ENCODE measurements around the gene KIF1A. TPM values are rescaled to one million over a fixed set of nuclear protein-coding genes. Genes with fewer than 3 reads are reported as not detected.

The KIF1A gene
- total and polyA plus RNA-seq, 2 of the 13 experiments (the other 11 are each of a cell fraction or from before 2014, with no cell fraction given): 0.01 TPM; not detected in 1

GRCh38 chr2:240795916-240796510, 24.0 kb downstream of the KIF1A start:
- in situ Hi-C loops (cut with HindIII; ENCODE audit: extremely low pct_ligation_motif_present, low pct_unique_long_range_greater_than_20kb): no loop called here
- Histone ChIP-seq H3K36me3 (replicated peaks in 1 of 2; ENCODE audit: control insufficient read depth in 1 of 2, insufficient read depth in 2 of 2, low read length in 2 of 2) (no peaks in the 10 kb centered on the region), H3K4me1 (ENCODE audit: insufficient read depth, low read length) (peaks cover 19% of the 10 kb centered on the region), H3K9ac (ENCODE audit: insufficient read depth, low read depth, low read length) (no peak overlapping the region), H3K79me2 (ENCODE audit: insufficient read depth, low read length) (no peaks in the 10 kb centered on the region), H3K27ac (ENCODE audit: extremely low read length, insufficient read depth, low read length) (no peak overlapping the region), H2AFZ (ENCODE audit: low read length) (no peak overlapping the region), H3K4me3 (replicated peaks in 1 of 3; ENCODE audit: insufficient read depth in 1 of 3, low read depth in 2 of 3, low read length in 3 of 3) (no peak overlapping the region), H3K9me3 (ENCODE audit: low read length) (no peaks in the 10 kb centered on the region), H4K20me1 (ENCODE audit: insufficient read depth, low read length) (no peaks in the 10 kb centered on the region; the same call in 1 of the 2 replicates), H3K4me2 (ENCODE audit: low read depth, low read length) (no peak overlapping the region), H3K27me3 (ENCODE audit: control insufficient read depth in 1 of 2, insufficient read depth in 2 of 2, low read length in 2 of 2) (peaks cover 28 to 88% of the 10 kb centered on the region in 2 experiments)
- DNase-seq (ENCODE audit: low spot score) (no peak), ATAC-seq (no peak), FAIRE-seq (no peak)
- WGBS (ENCODE audit: low lambda C conversion rate): 45% methylated on average over 17 of the region's 21 CpGs
- CTCF ChIA-PET (ENCODE audit: low intra/inter-chr PET ratio, low total read pairs): no interaction called here
- TF ChIP-seq SAP130 (CRISPR knock-in tag; IDR thresholded peaks at IDR 0.05; ENCODE audit: low read depth) (no peak), ZNF431 (CRISPR knock-in tag; IDR thresholded peaks at IDR 0.05; ENCODE audit: borderline replicate concordance, low read depth) (no peak), ZNF770 (CRISPR knock-in tag; IDR thresholded peaks at IDR 0.05) (no peak), BCL6 (CRISPR knock-in tag; IDR thresholded peaks at IDR 0.05) (no peak), ZNF343 (CRISPR knock-in tag; IDR thresholded peaks at IDR 0.05) (no peak)
- intact Hi-C loops (cut with micrococcal nuclease; ENCODE audit: unreplicated experiment): no loop called here
- POLR2A ChIA-PET: no interaction called here
- BruUV-seq (replicated peaks): no TSS peak

GRCh38 chr2:240795454-240795853, 24.6 kb downstream of the KIF1A start:
- intact Hi-C loops (cut with micrococcal nuclease; ENCODE audit: unreplicated experiment) (no loop called here), in situ Hi-C loops (cut with HindIII; ENCODE audit: extremely low pct_ligation_motif_present, low pct_unique_long_range_greater_than_20kb) (no loop called here)
- no peak overlapping the region for H3K9ac ChIP-seq (ENCODE audit: insufficient read depth, low read depth, low read length)
- no peaks in the 10 kb centered on the region; the same call in 1 of the 2 replicates for H4K20me1 ChIP-seq (ENCODE audit: insufficient read depth, low read length)
- FAIRE-seq: no peak
- H3K27me3 ChIP-seq (ENCODE audit: control insufficient read depth in 1 of 2, insufficient read depth in 2 of 2, low read length in 2 of 2): peaks cover 30 to 88% of the 10 kb centered on the region in 2 experiments
- H3K9me3 ChIP-seq (ENCODE audit: low read length): no peaks in the 10 kb centered on the region
- H3K4me3 ChIP-seq (replicated peaks in 1 of 3; ENCODE audit: insufficient read depth in 1 of 3, low read depth in 2 of 3, low read length in 3 of 3): no peak overlapping the region
- no peak for DNase-seq (ENCODE audit: low spot score)
- no peaks in the 10 kb centered on the region for H3K36me3 ChIP-seq (replicated peaks in 1 of 2; ENCODE audit: control insufficient read depth in 1 of 2, insufficient read depth in 2 of 2, low read length in 2 of 2)
- H3K27ac ChIP-seq (ENCODE audit: extremely low read length, insufficient read depth, low read length): no peak overlapping the region
- H3K4me2 ChIP-seq (ENCODE audit: low read depth, low read length): no peak overlapping the region
- peaks cover 19% of the 10 kb centered on the region for H3K4me1 ChIP-seq (ENCODE audit: insufficient read depth, low read length)
- H2AFZ ChIP-seq (ENCODE audit: low read length): no peak overlapping the region
- ChIA-PET POLR2A (no interaction called here), CTCF (ENCODE audit: low intra/inter-chr PET ratio, low total read pairs) (no interaction called here)
- H3K79me2 ChIP-seq (ENCODE audit: insufficient read depth, low read length): no peaks in the 10 kb centered on the region
- BruUV-seq (replicated peaks): no TSS peak
- no peak for ATAC-seq
- 58% methylated on average over 5 of the region's 11 CpGs for WGBS (ENCODE audit: low lambda C conversion rate)
- TF ChIP-seq MLXIP (CRISPR knock-in tag; IDR thresholded peaks at IDR 0.05; ENCODE audit: borderline replicate concordance) (no peak), SP5 (CRISPR knock-in tag; IDR thresholded peaks at IDR 0.05; ENCODE audit: borderline replicate concordance, low read depth) (no peak), TFDP2 (CRISPR knock-in tag; IDR thresholded peaks at IDR 0.05) (no peak), THYN1 (CRISPR knock-in tag; IDR thresholded peaks at IDR 0.05; ENCODE audit: borderline replicate concordance, low read depth) (no peak), TCF7L2 (IDR thresholded peaks at IDR 0.05; ENCODE audit: low read depth, low read length) (no peak), MIER3 (CRISPR knock-in tag; IDR thresholded peaks at IDR 0.05; ENCODE audit: borderline replicate concordance) (no peak), ZNF382 (CRISPR knock-in tag; IDR thresholded peaks at IDR 0.05; ENCODE audit: borderline replicate concordance) (no peak), RBFOX2 (IDR thresholded peaks at IDR 0.05; ENCODE audit: low read depth, low read length) (no peak)
